Natural killer cell treated with Interleukin-12 subunit alpha and Interleukin-12 subunit beta and Interleukin-15 and Interleukin-18, amount 100 ng/mL, for 72 hours (primary cell): ENCODE results near the gene GPR146. TPM values are rescaled to one million over a fixed set of nuclear protein-coding genes. Genes with fewer than 3 reads are reported as not detected.

ENCODE experiments used
- ATAC-seq, 2 donors: fragments of 150-1000 bp; cut with Tn5 transposase in 1 of 2; sonication (Bioruptor Pico), chemical (Tn5 transposase) in 1 of 2; 2 replicates each; pipeline ENCODE4 v1.10.0; 2021
- DNase-seq: peaks from one replicate; pipeline ENCODE4 v3.0.0; 2022; ENCODE audit warnings: low spot score
- H3K27ac Mint-ChIP-seq, 2 donors: 1 replicate in 1 of 2; 2 replicates in 1 of 2; pipeline ENCODE4 v1.8.0; 2022; ENCODE audit warnings: mixed read lengths in 2 of 2, mild to moderate bottlenecking in 1 of 2, moderate library complexity in 1 of 2
- H3K27me3 Mint-ChIP-seq, 2 donors: 1 replicate in 1 of 2; 2 replicates in 1 of 2; pipeline ENCODE4 v1.8.0; 2022; ENCODE audit warnings: mixed read lengths in 2 of 2
- H3K36me3 Mint-ChIP-seq: one replicate; pipeline ENCODE4 v1.8.0; 2022; ENCODE audit warnings: mixed read lengths
- H3K4me1 Mint-ChIP-seq, 2 donors: 1 replicate in 1 of 2; 2 replicates in 1 of 2; pipeline ENCODE4 v1.8.0; 2022; ENCODE audit warnings: low read depth in 2 of 2, mixed read lengths in 2 of 2, mild to moderate bottlenecking in 1 of 2
- H3K4me3 Mint-ChIP-seq: one replicate; pipeline ENCODE4 v1.8.0; 2022; ENCODE audit warnings: mixed read lengths
- H3K9me3 Mint-ChIP-seq: 2 replicates; pipeline ENCODE4 v1.8.0; 2022; ENCODE audit warnings: mixed read lengths
- total RNA-seq, 2 donors: library from RNA; stranded (reverse); gene quantifications; one replicate each; pipeline ENCODE4 v1.2.3, GENCODE V29; 2022

The GPR146 gene
- total RNA-seq, 2 donors from 2014 or later: 0.89 to 8.1 TPM

DNA sequence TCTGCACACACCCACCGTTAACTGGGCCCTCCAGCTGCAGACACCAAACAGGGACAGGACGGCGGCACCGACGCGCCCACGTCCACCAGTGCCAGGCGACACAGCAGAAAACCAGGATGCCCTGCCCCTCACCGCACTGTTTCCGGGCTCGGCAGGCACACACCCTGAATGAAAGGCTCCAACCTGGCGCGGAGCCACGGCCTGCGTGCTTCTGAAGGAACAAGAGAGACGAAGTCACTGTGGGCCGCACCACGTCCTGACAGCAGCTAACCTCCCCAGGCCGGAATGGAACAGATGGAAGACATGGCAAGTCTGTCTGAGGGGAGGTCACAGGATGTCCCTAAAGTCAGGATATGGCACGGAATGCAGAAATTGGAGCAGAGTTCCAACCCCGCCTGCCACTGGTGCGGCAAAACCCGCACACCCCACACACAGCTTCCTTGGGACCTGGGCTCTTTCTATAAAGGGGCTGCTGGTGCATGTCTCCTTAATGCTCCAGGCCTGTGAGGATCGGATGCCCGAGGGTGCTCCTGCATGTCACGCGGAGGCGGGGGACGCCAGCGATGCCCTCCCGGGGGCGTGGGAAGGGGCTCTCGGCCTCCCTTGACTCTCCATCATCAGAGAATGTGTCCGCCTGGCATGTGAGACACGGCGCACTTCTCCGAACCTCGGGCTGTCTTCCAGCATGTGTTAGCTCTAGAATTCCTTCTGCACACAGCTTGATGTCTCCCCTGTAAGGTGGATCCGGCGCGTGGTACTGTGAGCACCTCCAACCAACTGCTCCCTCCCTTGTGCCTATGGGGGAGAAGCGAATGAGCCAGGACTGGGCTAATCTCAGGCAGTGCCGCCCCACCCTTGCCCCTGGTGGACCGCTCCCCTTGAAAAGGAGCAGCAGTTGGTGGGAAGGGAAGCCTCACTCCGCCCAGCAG, 39.6 kb downstream of the GPR146 start:
- Mint-ChIP-seq H3K27ac (no peak overlapping the region), H3K4me1 (peaks cover 5 to 8% of the 10 kb centered on the region in 2 donors), H3K9me3 (no peaks in the 10 kb centered on the region), H3K4me3 (no peak overlapping the region), H3K36me3 (no peaks in the 10 kb centered on the region), H3K27me3 (no peaks in the 10 kb centered on the region)
- ATAC-seq (no peak), DNase-seq (no peak)

DNA sequence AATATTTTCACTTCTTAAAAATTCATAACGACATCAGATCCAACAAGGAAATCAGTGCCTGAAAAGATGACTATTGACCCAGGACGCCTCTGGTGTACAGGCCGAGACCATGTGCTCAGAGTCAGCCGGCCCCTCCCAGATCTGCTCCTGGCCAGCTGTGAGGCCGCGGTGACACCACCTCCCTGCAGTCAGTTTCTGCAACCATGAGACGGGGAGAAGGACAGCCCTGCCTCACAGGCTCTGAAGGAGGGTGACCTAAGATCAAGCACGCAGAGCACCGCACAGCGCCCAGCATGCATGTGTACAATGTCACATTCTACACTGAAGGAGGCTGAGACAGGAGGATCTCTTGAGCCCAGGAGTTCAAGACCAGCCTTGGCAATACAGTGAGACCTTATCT, 40.9 kb downstream of the GPR146 start:
- Mint-ChIP-seq H3K36me3 (no peaks in the 10 kb centered on the region), H3K4me3 (no peak overlapping the region), H3K9me3 (no peaks in the 10 kb centered on the region), H3K27me3 (no peaks in the 10 kb centered on the region), H3K27ac (no peak overlapping the region), H3K4me1 (peaks cover 5 to 8% of the 10 kb centered on the region in 2 donors)
- DNase-seq (no peak), ATAC-seq (no peak)

DNA sequence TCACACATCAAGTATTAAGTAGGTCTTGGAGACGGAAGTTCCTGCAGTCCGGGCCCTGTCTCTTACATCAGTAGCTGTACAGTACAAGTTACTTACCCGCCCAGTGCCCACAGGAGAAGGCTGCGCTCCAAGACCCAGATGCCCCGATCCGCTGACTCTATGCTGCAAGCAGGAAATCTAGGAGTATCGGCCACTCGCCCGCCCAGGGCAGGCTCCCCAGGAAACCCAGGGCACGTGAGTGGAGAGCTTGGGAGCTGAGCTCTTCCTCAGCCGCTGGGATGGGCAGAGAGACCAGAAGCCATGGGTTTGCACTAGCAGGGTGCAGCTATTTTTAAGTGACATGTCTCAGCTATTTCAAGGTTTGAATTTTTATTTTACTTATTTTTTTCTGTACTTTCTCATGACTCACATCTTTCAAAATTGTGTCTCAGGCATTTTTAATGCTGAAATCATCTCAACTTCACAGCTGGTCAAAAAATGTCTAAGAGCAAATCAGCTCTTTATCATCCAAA, 41.6 kb downstream of the GPR146 start:
- H3K27ac Mint-ChIP-seq: no peak overlapping the region
- no peaks in the 10 kb centered on the region for H3K27me3 Mint-ChIP-seq
- H3K36me3 Mint-ChIP-seq: no peaks in the 10 kb centered on the region
- H3K4me1 Mint-ChIP-seq: peaks cover 5 to 8% of the 10 kb centered on the region in 2 donors
- DNase-seq (no peak), ATAC-seq (no peak)
- no peaks in the 10 kb centered on the region for H3K9me3 Mint-ChIP-seq
- H3K4me3 Mint-ChIP-seq: no peak overlapping the region

DNA sequence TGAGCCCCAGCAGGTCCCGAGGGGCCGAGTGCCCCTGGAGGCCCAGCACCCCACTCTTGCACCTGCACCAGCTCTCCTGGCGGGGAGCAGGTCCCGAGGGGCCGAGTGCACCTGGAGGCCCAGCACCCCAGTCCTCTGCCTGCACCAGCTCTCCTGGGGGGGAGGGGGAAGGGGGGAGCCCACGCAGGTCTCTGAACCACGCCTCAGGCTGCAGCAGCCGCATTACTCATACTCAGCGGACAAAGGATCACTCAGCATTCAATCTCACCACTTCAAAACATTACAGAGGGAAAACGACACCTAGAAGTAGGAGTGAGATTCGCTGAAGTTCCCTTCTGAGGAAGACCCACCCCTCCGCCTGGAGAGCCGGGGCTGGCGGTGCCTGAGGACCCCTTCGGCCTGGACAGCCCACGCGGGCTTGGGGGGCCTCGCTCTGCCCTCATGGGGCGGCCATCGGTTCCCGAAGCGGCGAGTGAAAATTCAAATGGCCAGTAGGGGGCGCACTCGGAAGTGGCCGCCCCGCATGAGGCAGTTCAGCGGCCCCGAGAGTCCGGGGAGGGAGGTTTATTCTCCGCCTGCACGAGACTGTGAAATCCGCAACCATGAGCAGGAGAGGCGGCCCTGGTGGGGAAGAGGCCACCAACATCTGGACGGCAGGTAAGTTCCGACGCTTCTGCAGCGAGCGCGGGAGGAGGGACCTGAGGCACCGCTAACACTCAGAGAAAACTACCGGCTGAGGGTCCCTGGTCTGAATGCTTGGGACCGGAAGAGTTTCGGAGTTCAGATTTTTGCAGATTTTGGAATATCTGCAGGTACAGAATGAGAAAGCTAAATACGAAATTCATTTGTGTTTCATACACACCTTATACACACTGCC, 42.5 kb downstream of the GPR146 start:
- H3K4me1 Mint-ChIP-seq: peaks cover 6 to 8% of the 10 kb centered on the region in 2 donors
- ATAC-seq (peak; percentile 67 to 80), DNase-seq (peak; percentile 76)
- no peaks in the 10 kb centered on the region for H3K27me3 Mint-ChIP-seq
- no peaks in the 10 kb centered on the region for H3K36me3 Mint-ChIP-seq
- H3K4me3 Mint-ChIP-seq: peak overlapping the region; percentile 55
- H3K9me3 Mint-ChIP-seq: no peaks in the 10 kb centered on the region
- H3K27ac Mint-ChIP-seq: no peak overlapping the region

DNA sequence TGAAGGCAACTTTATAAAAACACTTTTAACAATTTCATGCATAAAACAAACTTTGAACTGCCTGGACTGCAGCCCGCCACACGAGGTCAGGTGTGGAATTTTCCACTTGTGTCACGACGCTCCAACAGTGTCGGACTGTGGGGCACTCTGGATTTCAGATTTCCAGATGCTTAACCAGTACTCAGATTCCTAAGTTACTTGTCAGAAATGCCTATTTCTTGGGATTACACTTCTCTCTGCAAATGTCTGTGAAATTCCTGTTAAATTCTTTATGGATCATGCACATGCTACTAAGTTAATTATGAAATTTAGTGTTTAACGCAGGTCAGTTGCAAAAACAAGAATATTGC, 43.1 kb downstream of the GPR146 start:
- DNase-seq: no peak
- H3K36me3 Mint-ChIP-seq: no peaks in the 10 kb centered on the region
- H3K4me1 Mint-ChIP-seq: peaks cover 7 to 8% of the 10 kb centered on the region in 2 donors
- no peaks in the 10 kb centered on the region for H3K9me3 Mint-ChIP-seq
- H3K27ac Mint-ChIP-seq: no peak overlapping the region
- no peaks in the 10 kb centered on the region for H3K27me3 Mint-ChIP-seq
- no peak for ATAC-seq
- H3K4me3 Mint-ChIP-seq: no peak overlapping the region

DNA sequence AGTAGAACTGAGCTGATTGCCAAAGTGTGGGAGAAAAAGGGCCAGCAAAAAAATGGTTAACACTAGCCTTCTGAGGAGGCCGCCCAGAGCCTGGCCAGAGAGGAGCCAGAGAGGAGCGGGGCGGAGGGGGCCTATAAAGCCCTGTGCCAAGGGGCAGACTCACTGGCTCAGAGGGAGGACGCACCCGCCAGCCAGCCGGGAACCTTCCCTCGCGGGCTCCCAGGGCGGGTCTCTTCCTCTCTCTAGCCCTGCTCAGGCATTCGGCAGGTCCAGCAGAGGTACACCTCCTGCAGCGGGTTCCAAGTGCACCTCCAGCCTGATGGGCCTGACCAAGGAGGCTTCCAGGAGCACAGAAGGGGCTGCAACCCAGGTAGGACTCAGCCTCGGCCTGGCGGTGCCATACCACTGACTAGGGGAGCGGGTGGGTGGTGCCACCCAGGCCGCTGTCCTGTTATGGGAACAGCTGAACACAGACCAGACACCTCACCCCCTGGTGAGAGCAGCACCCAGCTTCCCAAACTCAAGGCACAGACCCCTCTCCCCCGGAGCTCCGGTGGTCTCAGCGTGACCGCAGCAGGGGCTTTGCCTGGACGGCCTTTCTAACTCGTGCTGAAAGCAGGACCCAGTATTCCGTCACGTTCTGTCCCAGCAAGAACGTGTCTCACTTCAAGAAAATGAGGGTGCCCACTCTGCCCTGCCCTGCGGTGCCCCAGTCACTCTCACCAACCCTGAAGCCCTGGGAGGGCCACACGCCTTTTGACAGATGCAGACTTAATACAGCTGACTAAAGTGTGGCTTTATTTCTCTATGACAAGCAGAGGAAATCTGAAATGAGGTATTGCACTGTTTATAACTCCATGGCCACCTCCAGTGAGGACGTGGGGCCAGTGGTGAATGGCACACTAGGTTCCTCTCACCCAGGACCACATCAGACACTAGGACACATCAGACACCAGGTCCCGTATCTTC, 43.9 kb downstream of the GPR146 start, which contains the start of gene GPER1:
Gene GPER1 (plus strand): TSS at position 162 of the 969 bp plus-strand sequence. CDS start 3,616 bp downstream, outside the sequence.
- no peak within 1 kb of the TSS for H3K27ac Mint-ChIP-seq
- peaks cover 7 to 8% of the 10 kb centered on the region in 2 donors for H3K4me1 Mint-ChIP-seq
- no peaks in the 10 kb centered on the region for H3K27me3 Mint-ChIP-seq
- H3K36me3 Mint-ChIP-seq: no peaks in the 10 kb centered on the region
- ATAC-seq (no peak), DNase-seq (no peak)
- H3K9me3 Mint-ChIP-seq: no peaks in the 10 kb centered on the region
- H3K4me3 Mint-ChIP-seq: peak within 1 kb of the TSS; percentile 55

DNA sequence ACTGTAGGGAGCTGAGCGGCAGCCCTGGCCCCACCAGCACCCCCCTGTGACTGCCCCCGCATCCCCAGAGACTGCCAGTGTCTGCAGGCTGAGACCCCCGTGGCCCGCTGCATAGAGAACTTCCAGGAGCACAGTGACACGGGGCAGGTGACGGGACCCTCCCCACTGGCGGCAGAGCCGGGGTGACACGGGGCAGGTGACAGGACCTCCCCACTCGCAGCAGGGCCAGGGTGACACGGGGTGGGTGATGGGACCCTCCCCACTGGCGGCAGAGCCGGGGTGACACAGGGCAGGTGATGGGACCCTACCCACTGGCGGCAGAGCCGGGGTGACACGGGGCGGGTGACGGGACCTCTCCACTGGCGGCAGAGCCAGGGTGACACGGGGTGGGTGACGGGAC, 45.9 kb downstream of the GPR146 start:
- ATAC-seq (no peak), DNase-seq (no peak)
- H3K27me3 Mint-ChIP-seq: no peaks in the 10 kb centered on the region
- H3K4me3 Mint-ChIP-seq: no peak overlapping the region
- H3K27ac Mint-ChIP-seq: no peak overlapping the region
- H3K36me3 Mint-ChIP-seq: no peaks in the 10 kb centered on the region
- H3K9me3 Mint-ChIP-seq: no peaks in the 10 kb centered on the region
- H3K4me1 Mint-ChIP-seq: peaks cover 7 to 8% of the 10 kb centered on the region in 2 donors

DNA sequence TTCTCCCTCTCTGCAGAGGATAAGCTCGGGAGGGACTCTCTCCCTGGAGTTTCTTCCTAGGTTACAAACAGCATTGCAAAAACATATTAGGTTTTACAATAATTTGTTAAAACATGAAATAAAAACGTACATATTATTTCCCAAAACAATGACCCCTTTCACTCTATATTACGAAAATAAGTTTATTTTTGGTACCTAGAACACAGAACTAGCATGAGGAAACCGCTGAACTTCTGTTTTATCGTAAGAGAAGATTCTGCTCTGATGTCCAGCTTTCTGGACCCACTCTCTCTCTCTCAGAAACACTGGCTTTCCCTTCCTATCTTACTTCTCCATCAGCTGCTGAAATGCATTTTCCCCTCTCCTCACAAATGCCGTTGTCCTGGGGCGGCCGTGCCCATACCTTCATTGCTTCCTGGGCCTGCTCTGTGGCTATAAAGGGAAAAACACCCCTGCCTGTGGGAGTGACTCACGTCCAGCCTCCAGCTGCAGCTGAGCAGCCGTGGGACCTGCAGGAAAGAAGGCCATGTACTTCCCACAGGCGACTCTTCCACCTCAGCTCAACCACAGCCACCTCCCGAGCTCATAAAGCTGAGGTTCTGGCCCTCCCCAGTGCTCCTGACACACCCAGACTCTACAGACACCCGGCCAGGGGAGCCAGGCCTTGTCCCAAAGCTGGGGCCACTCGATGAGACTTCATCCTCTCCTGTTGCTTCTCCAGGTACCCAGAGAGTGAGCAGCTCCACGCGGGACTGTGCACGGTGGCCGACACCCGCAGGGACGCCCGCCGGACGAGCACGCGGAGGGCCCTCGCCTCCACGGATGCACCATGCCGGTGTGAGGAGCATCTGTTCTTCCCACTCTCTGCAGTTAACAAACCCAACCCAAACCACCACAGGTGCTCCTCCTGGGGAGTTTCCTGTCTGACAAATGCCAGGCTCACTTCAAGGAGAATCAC, 46.6 kb downstream of the GPR146 start:
- H3K4me3 Mint-ChIP-seq: no peak overlapping the region
- DNase-seq: no peak
- no peaks in the 10 kb centered on the region for H3K9me3 Mint-ChIP-seq
- no peak overlapping the region for H3K27ac Mint-ChIP-seq
- no peak for ATAC-seq
- no peaks in the 10 kb centered on the region for H3K27me3 Mint-ChIP-seq
- no peaks in the 10 kb centered on the region for H3K36me3 Mint-ChIP-seq
- H3K4me1 Mint-ChIP-seq: peaks cover 7 to 8% of the 10 kb centered on the region in 2 donors

DNA sequence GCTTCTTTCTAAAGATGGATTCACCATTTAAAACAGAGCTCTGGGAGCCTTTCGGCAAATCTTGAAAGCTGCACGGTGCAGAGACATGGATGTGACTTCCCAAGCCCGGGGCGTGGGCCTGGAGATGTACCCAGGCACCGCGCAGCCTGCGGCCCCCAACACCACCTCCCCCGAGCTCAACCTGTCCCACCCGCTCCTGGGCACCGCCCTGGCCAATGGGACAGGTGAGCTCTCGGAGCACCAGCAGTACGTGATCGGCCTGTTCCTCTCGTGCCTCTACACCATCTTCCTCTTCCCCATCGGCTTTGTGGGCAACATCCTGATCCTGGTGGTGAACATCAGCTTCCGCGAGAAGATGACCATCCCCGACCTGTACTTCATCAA, 47.3 kb downstream of the GPR146 start:
- H3K4me3 Mint-ChIP-seq: no peak overlapping the region
- DNase-seq: no peak
- peaks cover 6 to 7% of the 10 kb centered on the region in 2 donors for H3K4me1 Mint-ChIP-seq
- ATAC-seq: no peak
- no peak overlapping the region for H3K27ac Mint-ChIP-seq
- no peaks in the 10 kb centered on the region for H3K36me3 Mint-ChIP-seq
- H3K27me3 Mint-ChIP-seq: no peaks in the 10 kb centered on the region
- H3K9me3 Mint-ChIP-seq: no peaks in the 10 kb centered on the region

DNA sequence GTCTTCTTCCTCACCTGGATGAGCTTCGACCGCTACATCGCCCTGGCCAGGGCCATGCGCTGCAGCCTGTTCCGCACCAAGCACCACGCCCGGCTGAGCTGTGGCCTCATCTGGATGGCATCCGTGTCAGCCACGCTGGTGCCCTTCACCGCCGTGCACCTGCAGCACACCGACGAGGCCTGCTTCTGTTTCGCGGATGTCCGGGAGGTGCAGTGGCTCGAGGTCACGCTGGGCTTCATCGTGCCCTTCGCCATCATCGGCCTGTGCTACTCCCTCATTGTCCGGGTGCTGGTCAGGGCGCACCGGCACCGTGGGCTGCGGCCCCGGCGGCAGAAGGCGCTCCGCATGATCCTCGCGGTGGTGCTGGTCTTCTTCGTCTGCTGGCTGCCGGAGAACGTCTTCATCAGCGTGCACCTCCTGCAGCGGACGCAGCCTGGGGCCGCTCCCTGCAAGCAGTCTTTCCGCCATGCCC, 47.9 kb downstream of the GPR146 start:
- Mint-ChIP-seq H3K4me3 (no peak overlapping the region), H3K27ac (no peak overlapping the region), H3K27me3 (no peaks in the 10 kb centered on the region), H3K9me3 (no peaks in the 10 kb centered on the region), H3K36me3 (no peaks in the 10 kb centered on the region), H3K4me1 (peaks cover under 1 to 2% of the 10 kb centered on the region in 2 donors)
- ATAC-seq: no peak
- no peak for DNase-seq

DNA sequence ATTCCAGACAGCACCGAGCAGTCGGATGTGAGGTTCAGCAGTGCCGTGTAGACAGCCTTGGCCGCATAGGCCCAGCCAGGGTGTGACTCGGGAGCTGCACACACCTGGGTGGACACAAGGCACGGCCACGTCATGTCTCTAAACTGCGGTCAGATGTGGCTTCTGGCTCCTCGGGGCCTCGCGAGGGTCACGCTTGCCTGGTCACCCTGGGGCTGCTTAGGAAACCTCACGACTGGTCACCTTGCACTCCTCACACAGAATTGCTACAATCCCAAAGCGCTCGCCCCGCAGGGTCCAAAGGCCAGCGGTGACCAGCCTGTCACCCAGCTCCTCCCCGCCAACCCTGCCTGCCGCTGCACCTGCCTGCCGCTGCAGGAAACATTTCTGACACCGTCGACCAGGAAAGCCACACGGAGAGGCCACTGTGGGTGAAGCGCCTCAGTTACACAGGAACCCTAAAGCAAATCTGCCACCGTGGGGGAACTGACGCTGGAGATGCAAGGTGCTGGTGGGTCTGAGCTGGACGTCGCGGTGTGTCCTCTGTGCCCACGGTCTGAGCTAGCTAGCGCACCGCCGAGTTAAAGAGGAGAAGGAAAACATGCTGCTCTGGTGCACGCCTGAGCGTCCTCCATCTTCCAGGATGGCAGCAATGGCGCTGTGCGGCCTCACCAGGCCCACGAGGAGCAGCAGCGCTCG, 48.6 kb downstream of the GPR146 start:
- H3K9me3 Mint-ChIP-seq: no peaks in the 10 kb centered on the region
- H3K27me3 Mint-ChIP-seq: no peaks in the 10 kb centered on the region
- DNase-seq (no peak), ATAC-seq (no peak)
- H3K27ac Mint-ChIP-seq: no peak overlapping the region
- H3K36me3 Mint-ChIP-seq: no peaks in the 10 kb centered on the region
- H3K4me3 Mint-ChIP-seq: no peak overlapping the region
- peaks cover 0 to 2% of the 10 kb centered on the region in 2 donors for H3K4me1 Mint-ChIP-seq

DNA sequence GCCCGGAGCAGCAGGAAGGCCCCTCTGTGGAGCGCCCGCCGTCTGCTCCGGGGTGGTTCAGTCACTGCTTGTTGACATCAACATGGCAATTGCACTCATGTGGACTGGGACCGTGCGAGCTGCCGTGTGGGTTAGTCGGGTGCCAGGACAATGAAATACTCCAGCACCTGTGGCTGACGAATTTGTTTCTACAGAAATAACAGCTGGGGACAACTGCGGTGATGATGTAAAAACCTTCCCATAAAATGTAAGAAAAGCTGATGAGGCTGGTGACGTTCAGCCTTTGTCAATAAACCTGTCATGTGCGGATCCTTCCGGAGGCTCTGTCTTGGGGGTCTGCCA, 49.1 kb downstream of the GPR146 start:
- H3K36me3 Mint-ChIP-seq: peaks cover 4% of the 10 kb centered on the region
- H3K27me3 Mint-ChIP-seq: no peaks in the 10 kb centered on the region
- DNase-seq (no peak), ATAC-seq (no peak)
- H3K4me1 Mint-ChIP-seq: peaks cover 0 to 2% of the 10 kb centered on the region in 2 donors
- no peak overlapping the region for H3K27ac Mint-ChIP-seq
- no peaks in the 10 kb centered on the region for H3K9me3 Mint-ChIP-seq
- no peak overlapping the region for H3K4me3 Mint-ChIP-seq
